NCI-H2196 treated with DMSO at 0.1 percent for 48 hours (cell line): ENCODE data around the gene PCOLCE2.

Source experiments
- DNase-seq: peaks from one replicate; lab custom pipeline; 2025; ENCODE audit not compliant: unreplicated experiment; lab: John Stamatoyannopoulos, UW

The PCOLCE2 gene

GRCh38 chr3:142817356-142817755, 71.5 kb downstream of the PCOLCE2 start:
- DNase-seq, result no peak

GRCh38 chr3:142815803-142816202, 73.1 kb downstream of the PCOLCE2 start:
- DNase-seq, result no peak

- no peak for DNase-seq
These were observed 79.6 kb downstream of the PCOLCE2 start for GRCh38 chr3:142809259-142809658.

GRCh38 chr3:142808103-142808917, 80.6 kb downstream of the PCOLCE2 start:
- DNase-seq, result no peak

- DNase-seq, result no peak
These were observed 86.0 kb downstream of the PCOLCE2 start for GRCh38 chr3:142802891-142803290.

GRCh38 chr3:142801746-142802145, 87.1 kb downstream of the PCOLCE2 start:
- no peak for DNase-seq

- DNase-seq, result no peak
These were observed 92.1 kb downstream of the PCOLCE2 start for GRCh38 chr3:142796823-142797222.

GRCh38 chr3:142795332-142795731, 93.6 kb downstream of the PCOLCE2 start:
- DNase-seq, result no peak

- no peak for DNase-seq
These were observed 94.4 kb downstream of the PCOLCE2 start for GRCh38 chr3:142794508-142794907.

GRCh38 chr3:142787719-142788118, 101.2 kb downstream of the PCOLCE2 start:
- DNase-seq, result no peak

GRCh38 chr3:142785996-142786395, 102.9 kb downstream of the PCOLCE2 start:
- no peak for DNase-seq

- no peak for DNase-seq
These were observed 104.7 kb downstream of the PCOLCE2 start for GRCh38 chr3:142784228-142784627.

GRCh38 chr3:142782616-142783015, 106.3 kb downstream of the PCOLCE2 start:
- DNase-seq, result no peak

GRCh38 chr3:142779591-142779990, 109.3 kb downstream of the PCOLCE2 start:
- DNase-seq, result no peak

- DNase-seq, result no peak
These were observed 110.3 kb downstream of the PCOLCE2 start for GRCh38 chr3:142778541-142778940.

- DNase-seq, result no peak
These were observed 111.0 kb downstream of the PCOLCE2 start for GRCh38 chr3:142777927-142778326.

- no peak for DNase-seq
These were observed 120.5 kb downstream of the PCOLCE2 start for GRCh38 chr3:142768338-142768737.
